Astrocyte of the spinal cord (primary cell): ENCODE data around the gene MEA1.

Source experiments
- DNase-seq: peaks from one replicate; pipeline ENCODE4 v3.0.0; 2011; ENCODE audit warnings: low read depth, low spot score
- H3K4me3 ChIP-seq: 2 replicates; pipeline ENCODE4 v1.5.1; 2011; ENCODE audit warnings: low read depth, mild to moderate bottlenecking, low read length, moderate library complexity
- in situ Hi-C: cut with HindIII; loops from 2 replicates; pipeline ENCODE4 v1.10.0; 2017; ENCODE audit warnings: low sequenced_read_pairs
- TF ChIP-seq, protein P1 (sequence below): IDR thresholded peaks from 2 replicates; pipeline ENCODE4 v1.5.1; 2012; ENCODE audit warnings: low read depth, mild to moderate bottlenecking, low read length, inconsistent platforms

MEA1 gene

GRCh38 chr6:42970871-42971612 lies 42.7 kb downstream of the MEA1 start:
- no peak for DNase-seq
- no peak overlapping the region for H3K4me3 ChIP-seq
- in situ Hi-C loops = no loop called here
- TF ChIP-seq, protein P1, sequence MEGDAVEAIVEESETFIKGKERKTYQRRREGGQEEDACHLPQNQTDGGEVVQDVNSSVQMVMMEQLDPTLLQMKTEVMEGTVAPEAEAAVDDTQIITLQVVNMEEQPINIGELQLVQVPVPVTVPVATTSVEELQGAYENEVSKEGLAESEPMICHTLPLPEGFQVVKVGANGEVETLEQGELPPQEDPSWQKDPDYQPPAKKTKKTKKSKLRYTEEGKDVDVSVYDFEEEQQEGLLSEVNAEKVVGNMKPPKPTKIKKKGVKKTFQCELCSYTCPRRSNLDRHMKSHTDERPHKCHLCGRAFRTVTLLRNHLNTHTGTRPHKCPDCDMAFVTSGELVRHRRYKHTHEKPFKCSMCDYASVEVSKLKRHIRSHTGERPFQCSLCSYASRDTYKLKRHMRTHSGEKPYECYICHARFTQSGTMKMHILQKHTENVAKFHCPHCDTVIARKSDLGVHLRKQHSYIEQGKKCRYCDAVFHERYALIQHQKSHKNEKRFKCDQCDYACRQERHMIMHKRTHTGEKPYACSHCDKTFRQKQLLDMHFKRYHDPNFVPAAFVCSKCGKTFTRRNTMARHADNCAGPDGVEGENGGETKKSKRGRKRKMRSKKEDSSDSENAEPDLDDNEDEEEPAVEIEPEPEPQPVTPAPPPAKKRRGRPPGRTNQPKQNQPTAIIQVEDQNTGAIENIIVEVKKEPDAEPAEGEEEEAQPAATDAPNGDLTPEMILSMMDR = no peak

- no peak for DNase-seq
- TF ChIP-seq, protein P1 = no peak
- in situ Hi-C loops = no loop called here
- H3K4me3 ChIP-seq = no peak overlapping the region
Observed at GRCh38 chr6:42969934-42970333, 43.8 kb downstream of the MEA1 start.

GRCh38 chr6:42969431-42969830 lies 44.3 kb downstream of the MEA1 start:
- TF ChIP-seq, protein P1 = no peak
- no peak for DNase-seq
- in situ Hi-C loops = no loop called here
- no peak overlapping the region for H3K4me3 ChIP-seq

DNA sequence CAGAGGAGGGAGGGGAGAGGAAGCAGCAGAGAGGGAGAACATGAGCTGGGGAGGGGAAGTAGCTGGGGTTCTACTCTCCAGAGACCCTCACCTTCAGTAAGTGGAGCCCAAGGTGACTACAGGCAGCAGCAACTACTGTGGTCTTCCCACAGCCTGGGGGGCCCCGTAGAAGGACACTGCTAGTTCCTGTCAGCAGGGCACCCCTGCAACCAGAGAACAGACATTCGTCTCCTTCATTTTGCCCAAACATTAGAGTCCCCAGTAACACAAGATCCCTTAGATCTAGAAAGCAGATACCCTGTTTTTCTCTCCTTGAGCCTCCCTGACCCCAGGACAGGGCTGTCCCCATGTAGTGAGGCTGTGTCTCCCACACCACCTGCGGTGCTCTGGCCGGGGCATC lies 45.0 kb downstream of the MEA1 start:
- TF ChIP-seq, protein P1 = no peak
- in situ Hi-C loops = no loop called here
- no peak overlapping the region for H3K4me3 ChIP-seq

DNA sequence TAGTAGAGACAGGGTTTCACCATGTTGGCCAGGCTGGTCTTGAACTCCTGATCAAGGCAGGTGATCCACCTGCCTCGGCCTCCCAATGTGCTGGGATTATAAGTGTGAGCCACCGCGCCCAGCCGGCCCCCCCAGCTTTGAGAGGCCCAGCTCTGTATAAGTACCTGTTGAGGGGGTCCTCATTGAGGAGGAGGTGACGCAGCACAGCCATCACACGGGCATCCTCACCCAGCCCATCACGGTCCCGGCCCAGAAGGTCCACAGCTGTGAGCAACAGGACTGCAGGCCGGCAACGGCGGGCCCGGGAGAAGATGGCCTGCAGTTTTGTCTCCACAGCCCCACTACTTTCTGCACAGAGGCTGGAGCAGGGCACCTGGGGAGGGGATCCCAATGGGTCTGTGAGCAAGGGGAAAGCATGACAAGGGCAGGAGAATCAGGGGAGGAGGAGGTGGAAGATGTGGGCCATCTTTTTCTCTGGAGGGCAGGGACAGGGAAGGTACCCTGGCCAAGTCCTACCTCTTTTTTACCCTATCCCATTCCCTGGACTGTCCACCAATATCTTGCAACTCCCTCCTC lies 45.5 kb downstream of the MEA1 start:
- H3K4me3 ChIP-seq = no peak overlapping the region
- TF ChIP-seq, protein P1 = no peak
- in situ Hi-C loops = no loop called here
- no peak for DNase-seq

More for the DNA sequence above, 45.0 kb downstream of the MEA1 start:
- no peak for DNase-seq

DNA sequence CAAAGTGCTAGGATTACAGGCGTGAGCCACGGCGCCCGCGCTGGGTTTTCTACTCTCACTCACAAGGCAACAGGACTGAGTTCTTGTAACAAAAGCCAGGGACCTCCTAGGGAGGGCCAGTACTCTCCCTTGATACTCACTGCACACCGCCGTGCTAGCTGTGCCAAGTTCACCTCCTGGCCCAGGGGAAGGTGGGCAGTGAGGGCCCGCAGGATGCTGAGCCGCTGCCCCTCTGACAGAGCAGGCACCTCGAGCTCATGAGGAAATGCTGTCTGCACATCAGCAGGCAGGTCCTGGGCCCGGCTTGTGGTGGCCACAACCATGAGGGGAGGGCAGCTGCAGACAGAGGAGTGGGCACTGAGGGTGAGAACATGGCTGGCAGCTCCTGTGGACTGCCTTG lies 46.5 kb downstream of the MEA1 start:
- TF ChIP-seq, protein P1 = no peak
- in situ Hi-C loops = no loop called here
- no peak for DNase-seq

More for the DNA sequence above, 46.5 kb downstream of the MEA1 start:
- H3K4me3 ChIP-seq = no peak overlapping the region
